Activated T-helper 17 cell treated with anti-CD3 and anti-CD28 coated beads, Interleukin-2, amount 50 U/mL, for 72 hours (primary cell): ENCODE data around the gene EPSTI1. TPM values are rescaled to one million over a fixed set of nuclear protein-coding genes. Genes with fewer than 3 reads are reported as not detected.
"Not testable (repeated sequence)": the region's sequence is repeated elsewhere in the genome, so short reads cannot be mapped to it uniquely, and the experiment has no call there.

Experiments used
- ATAC-seq: fragments of 150-1000 bp; cut with Tn5 transposase; replicated peaks from 2 replicates; pipeline ENCODE4 v1.10.0; 2021; ENCODE audit warnings: mild to moderate bottlenecking, moderate library complexity
- H3K27ac Mint-ChIP-seq: one replicate; pipeline ENCODE4 v1.8.0; 2022; ENCODE audit warnings: mixed read lengths
- H3K27me3 Mint-ChIP-seq: one replicate; pipeline ENCODE4 v1.8.0; 2022; ENCODE audit warnings: mixed read lengths
- H3K36me3 Mint-ChIP-seq: one replicate; pipeline ENCODE4 v1.8.0; 2022; ENCODE audit warnings: low read depth, mild to moderate bottlenecking, mixed read lengths
- H3K4me1 Mint-ChIP-seq: one replicate; pipeline ENCODE4 v1.8.0; 2022; ENCODE audit warnings: mixed read lengths
- H3K4me3 Mint-ChIP-seq: one replicate; pipeline ENCODE4 v1.8.0; 2022; ENCODE audit warnings: mild to moderate bottlenecking, mixed read lengths
- H3K9me3 Mint-ChIP-seq: one replicate; pipeline ENCODE4 v1.8.0; 2022; ENCODE audit warnings: mixed read lengths
- total RNA-seq, 2 donors: library from RNA; stranded (reverse); gene quantifications; one replicate each; pipeline ENCODE4 v1.2.3, GENCODE V29; 2022

The EPSTI1 gene
- total RNA-seq, 2 donors from 2014 or later = 13.6 to 18.1 TPM

DNA sequence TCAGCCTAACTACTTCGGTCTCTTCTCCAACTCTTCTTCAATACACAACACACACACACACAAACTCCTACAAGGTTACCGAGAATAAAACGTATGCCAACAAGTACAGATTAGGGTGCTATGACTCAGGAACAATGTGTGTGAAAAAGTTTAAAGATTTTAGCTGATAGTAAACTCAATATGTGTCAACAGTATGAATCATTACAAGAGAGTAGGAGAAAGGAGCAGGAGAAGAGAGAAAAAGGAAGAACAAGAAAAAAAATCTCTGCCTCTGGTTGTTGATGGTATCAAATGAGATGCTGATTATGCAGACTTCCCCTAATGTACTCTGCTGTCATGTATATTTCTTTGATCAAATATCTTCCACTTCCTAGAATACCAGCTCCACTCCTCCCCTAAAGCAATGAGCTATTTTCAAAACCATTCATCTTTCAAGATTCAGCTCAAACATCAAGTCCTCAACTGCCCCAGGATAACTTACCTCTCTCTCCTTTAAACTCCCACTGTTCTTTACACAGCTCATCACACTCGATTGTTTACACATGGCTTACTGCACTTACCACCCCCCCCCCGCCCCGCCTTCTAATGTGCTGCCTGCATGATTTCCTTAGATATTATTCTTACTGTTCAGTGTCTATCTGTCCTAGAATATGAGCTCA is 115.0 kb downstream of the EPSTI1 start:
- Mint-ChIP-seq H3K9me3 (no peaks in the 10 kb centered on the region), H3K4me3 (peak overlapping the region; percentile 13), H3K4me1 (peaks cover 13% of the 10 kb centered on the region), H3K27ac (peak overlapping the region; percentile 68), H3K36me3 (no peaks in the 10 kb centered on the region), H3K27me3 (no peaks in the 10 kb centered on the region)
- peak; percentile 84 for ATAC-seq

DNA sequence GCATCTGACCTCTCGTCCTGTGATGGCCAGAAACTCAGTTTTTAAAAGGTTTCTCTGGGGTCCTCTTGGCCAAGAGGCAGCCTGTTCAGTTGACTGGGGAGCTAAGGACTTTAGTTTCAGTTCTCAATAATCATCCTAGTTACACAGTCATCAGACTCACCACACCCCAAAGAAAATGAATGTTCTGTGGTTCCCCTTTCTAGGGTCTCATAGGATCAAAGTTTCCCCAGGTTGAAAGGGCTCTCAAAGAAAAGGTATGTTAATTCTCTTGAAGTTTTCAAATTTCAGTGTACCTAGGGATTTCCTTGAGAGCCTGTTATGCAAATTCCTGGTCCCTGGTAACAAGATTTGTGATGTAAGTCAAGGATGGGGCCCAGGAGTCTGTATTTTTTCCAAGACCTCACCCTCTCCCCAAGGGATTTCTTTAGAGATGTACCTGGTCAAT is 115.7 kb downstream of the EPSTI1 start:
- no peaks in the 10 kb centered on the region for H3K27me3 Mint-ChIP-seq
- no peaks in the 10 kb centered on the region for H3K9me3 Mint-ChIP-seq
- no peaks in the 10 kb centered on the region for H3K36me3 Mint-ChIP-seq
- ATAC-seq = peak; percentile 86
- H3K4me1 Mint-ChIP-seq = peaks cover 13% of the 10 kb centered on the region
- H3K4me3 Mint-ChIP-seq = peak overlapping the region; percentile 13
- H3K27ac Mint-ChIP-seq = peak overlapping the region; percentile 68

DNA sequence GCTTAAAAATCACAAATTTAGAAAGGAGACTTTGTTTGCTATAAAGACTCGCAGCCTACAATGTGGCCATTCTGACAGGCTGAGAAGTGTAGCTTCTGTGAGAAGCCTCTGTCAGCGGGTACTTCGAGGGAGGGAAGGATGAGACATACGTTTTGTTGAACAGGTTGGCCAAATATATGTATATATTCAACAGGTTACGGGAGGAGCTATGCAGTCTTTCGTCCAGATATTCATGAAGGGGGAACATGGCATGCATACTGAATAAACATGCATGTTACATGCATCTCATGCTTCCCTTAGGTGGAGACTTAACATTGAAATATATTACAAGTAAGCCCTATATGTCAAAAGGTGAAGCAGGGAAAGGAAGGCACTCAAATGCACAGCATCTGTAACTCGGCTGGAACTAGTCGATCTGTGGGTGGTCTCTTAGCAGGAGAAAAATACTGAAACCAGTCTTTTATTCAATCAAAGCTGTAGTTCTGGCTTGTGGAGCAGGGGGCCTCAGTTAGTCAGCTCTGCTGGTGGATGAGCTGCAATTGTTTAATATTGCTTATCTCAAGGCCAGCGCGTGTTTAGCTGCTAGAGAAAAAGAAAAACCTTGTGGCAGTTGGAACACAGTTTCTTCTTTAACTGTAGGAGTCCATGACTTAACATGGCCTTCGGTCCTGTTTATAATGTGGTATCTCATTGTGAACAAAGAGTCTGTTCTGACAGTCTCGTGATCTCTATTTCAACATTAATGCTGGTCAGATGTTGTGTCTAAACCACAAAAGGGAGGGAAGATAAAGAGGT is 116.4 kb downstream of the EPSTI1 start:
- H3K27me3 Mint-ChIP-seq = no peaks in the 10 kb centered on the region
- ATAC-seq = peak; percentile 6
- H3K4me1 Mint-ChIP-seq = peaks cover 13% of the 10 kb centered on the region
- H3K27ac Mint-ChIP-seq = peak overlapping the region; percentile 68
- H3K36me3 Mint-ChIP-seq = no peaks in the 10 kb centered on the region
- H3K4me3 Mint-ChIP-seq = no peak overlapping the region
- H3K9me3 Mint-ChIP-seq = no peaks in the 10 kb centered on the region

DNA sequence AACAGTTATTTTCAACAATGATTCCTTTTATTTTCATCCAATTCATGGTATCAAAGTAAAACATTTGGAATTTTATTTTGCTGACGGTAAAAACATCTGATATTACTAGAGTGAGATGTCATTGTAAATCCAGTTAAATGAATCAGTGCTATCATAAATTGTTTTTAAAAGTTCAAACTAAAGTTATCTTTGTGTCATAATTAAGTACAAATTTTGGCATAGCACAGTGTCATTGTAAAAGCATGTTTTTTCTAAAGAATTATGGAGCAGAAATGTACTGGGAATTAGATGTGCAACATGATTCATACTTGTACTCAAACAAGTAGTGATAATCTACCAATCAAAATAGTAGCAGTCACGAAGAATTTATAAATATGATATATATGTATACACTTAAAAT is 117.8 kb downstream of the EPSTI1 start:
- H3K36me3 Mint-ChIP-seq = no peaks in the 10 kb centered on the region
- no peak overlapping the region for H3K4me3 Mint-ChIP-seq
- H3K4me1 Mint-ChIP-seq = peaks cover 13% of the 10 kb centered on the region
- H3K9me3 Mint-ChIP-seq = no peaks in the 10 kb centered on the region
- ATAC-seq = no peak
- no peak overlapping the region for H3K27ac Mint-ChIP-seq
- H3K27me3 Mint-ChIP-seq = peaks cover 5% of the 10 kb centered on the region

DNA sequence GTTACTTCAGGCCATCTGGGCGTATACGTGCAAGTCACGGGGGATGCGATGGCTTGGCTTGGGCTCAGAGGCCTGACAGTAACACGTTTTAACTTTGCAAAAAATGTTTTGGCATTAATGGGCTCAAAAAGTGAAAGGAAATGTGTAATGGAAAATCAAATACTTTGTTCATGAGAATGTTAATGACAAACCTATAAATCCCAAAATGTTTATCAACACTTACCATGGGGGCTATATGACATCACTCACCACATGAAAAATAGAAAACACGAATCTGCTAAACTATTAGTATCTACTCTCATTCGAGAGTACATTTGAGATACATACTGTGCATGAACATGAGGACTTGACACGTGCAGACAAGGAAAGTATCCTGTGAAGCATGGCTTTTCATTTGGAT is 119.0 kb downstream of the EPSTI1 start:
- Mint-ChIP-seq H3K36me3 (no peaks in the 10 kb centered on the region), H3K27me3 (peaks cover 5% of the 10 kb centered on the region), H3K4me1 (peaks cover 13% of the 10 kb centered on the region), H3K4me3 (no peak overlapping the region), H3K9me3 (no peaks in the 10 kb centered on the region), H3K27ac (no peak overlapping the region)
- ATAC-seq = no peak

DNA sequence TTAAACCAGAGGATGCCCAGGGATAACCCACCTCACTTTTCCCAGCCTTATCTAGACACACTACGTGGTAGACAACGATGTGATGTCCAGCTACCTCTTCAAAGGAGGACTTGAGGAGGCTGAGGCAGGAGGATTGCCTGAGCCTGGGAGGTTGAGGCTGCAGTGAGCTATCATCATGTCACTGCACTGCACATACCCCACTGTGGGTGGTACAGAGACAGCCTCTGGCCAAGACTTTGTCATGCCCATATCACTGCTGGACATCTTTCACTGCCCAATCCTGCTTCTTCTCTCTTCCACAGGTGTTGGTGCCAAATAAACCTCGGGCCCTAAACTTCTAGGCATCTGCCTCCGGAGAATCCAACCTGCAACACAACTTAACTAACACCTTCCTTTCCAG is 124.8 kb downstream of the EPSTI1 start:
- Mint-ChIP-seq H3K27me3 (peaks cover 19% of the 10 kb centered on the region), H3K9me3 (no peaks in the 10 kb centered on the region), H3K27ac (no peak overlapping the region), H3K4me3 (no peak overlapping the region), H3K36me3 (no peaks in the 10 kb centered on the region), H3K4me1 (peaks cover 6% of the 10 kb centered on the region)
- ATAC-seq = no peak

DNA sequence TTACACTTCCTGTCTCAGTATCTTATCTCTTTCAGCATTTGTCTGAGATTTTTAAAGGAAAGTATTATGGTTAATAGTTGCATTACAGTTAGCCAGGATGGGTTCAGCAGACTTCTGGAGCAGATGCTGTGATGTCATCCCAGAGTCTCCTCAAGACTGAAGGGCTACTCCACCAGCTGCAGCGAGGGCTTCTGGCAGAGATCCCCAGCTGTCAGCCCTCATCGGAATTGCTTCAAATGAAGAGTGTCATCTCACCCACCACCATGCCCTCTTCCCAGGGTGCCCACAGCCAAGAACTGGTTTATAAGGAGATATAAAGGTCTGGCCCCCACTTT is 126.3 kb downstream of the EPSTI1 start:
- Mint-ChIP-seq H3K27ac (no peak overlapping the region), H3K4me3 (no peak overlapping the region), H3K9me3 (no peaks in the 10 kb centered on the region), H3K4me1 (peaks cover 6% of the 10 kb centered on the region), H3K27me3 (peaks cover 23% of the 10 kb centered on the region), H3K36me3 (no peaks in the 10 kb centered on the region)
- ATAC-seq = no peak

DNA sequence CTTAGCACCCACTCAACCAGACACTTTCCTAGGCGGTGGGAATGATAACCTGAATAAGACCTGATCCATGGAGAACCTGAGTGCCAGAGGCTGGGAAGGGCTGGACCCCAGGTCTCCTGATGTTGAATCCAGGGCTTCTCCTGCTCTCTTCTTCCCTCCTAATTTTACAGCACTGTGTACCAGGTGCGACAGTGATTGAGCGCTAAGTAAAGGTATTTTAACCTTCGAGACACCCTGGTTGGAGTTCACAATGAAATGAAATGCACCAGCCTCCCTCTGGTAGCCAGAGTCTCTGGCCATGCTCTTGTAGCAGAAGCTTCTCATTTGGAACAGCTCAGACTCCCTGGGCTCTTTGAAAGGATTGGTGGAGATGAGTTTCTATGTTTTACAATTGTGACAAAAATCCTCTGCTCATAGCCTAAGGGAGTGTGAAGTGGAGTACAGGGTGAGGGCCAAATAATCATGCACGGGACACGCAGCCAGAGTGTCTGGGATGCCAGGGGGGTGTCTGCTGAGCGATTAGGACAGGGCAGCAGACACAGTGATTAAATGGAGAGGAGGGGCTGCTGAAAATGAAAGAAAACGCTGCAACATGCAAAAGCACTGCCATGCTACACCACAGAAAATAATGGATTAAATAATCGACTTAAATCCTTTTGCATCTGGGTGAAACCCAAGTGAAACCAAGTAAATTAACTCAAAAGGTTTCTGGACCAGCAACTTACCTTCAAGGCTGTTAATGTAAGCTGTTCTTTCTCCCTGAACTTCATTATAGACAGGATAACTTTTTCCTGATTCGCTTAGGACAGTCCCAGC is 126.9 kb downstream of the EPSTI1 start:
- no peak for ATAC-seq

DNA sequence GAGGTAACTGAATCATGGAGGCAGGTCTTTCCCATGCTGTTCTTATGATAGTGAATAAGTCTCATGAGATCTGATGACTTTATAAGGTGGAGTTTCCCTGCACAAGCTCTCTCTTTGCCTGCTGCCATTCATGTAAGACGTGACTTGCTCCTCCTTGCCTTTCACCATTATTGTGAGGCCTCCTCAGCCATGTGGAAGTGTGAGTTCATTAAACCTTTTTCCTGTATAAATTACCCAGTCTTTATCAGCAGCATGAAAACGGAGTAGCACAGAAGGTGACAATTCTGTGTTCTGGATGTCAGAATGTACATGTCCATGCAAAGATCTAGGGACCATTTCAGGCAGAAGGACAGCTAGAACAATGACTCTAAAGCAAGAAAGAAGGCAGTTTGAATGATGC is 129.7 kb downstream of the EPSTI1 start:
- ATAC-seq, H3K4me1 Mint-ChIP-seq, H3K36me3 Mint-ChIP-seq, H3K4me3 Mint-ChIP-seq, H3K9me3 Mint-ChIP-seq, H3K27ac Mint-ChIP-seq: not testable (repeated sequence)
- peaks cover 17% of the 10 kb centered on the region for H3K27me3 Mint-ChIP-seq

More for the DNA sequence above, 126.9 kb downstream of the EPSTI1 start:
- Mint-ChIP-seq H3K4me1 (peaks cover 6% of the 10 kb centered on the region), H3K36me3 (no peaks in the 10 kb centered on the region), H3K27me3 (peaks cover 22% of the 10 kb centered on the region), H3K4me3 (no peak overlapping the region), H3K9me3 (no peaks in the 10 kb centered on the region), H3K27ac (no peak overlapping the region)

DNA sequence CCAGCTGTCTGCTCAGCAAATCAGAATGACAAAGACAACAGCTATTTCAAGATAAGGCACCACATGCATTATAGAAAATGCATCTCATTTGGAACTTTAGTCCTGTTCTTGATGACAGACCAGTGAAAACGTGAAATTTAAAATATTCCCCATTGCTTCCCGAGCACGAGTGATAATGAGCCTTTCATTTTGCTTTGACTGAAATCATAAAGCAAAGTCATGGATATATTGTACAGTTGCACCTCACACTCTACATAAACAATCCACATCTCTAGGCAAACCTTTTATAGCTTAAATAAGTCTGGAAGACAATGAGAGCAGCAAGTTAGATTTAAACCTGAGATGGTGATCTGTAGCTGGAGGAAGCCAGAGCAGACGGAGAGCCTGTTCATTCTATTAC is 131.6 kb downstream of the EPSTI1 start:
- Mint-ChIP-seq H3K27me3 (peaks cover 17% of the 10 kb centered on the region), H3K4me1 (peaks cover 6% of the 10 kb centered on the region), H3K27ac (no peak overlapping the region), H3K9me3 (no peaks in the 10 kb centered on the region), H3K36me3 (no peaks in the 10 kb centered on the region), H3K4me3 (no peak overlapping the region)
- no peak for ATAC-seq

DNA sequence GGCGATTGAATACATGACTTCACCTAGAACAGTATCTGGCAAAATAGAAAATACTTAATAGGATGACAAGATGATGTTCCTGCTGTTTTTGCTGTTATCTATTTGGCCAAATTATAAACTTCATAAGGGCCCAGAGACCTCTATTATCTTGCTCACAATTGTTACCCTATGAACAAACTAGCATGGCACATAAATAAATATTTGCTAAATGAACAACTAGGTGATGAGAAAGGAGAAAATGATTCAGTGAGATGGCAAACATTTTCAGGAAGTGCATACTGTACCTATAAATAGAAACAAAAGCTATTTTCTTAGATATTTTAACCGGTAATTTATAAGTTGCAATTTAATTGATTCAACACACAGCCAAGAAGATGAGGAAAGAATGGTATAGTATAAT is 132.3 kb downstream of the EPSTI1 start:
- no peaks in the 10 kb centered on the region for H3K9me3 Mint-ChIP-seq
- no peak overlapping the region for H3K4me3 Mint-ChIP-seq
- peaks cover 17% of the 10 kb centered on the region for H3K27me3 Mint-ChIP-seq
- no peak overlapping the region for H3K27ac Mint-ChIP-seq
- peaks cover 6% of the 10 kb centered on the region for H3K4me1 Mint-ChIP-seq
- H3K36me3 Mint-ChIP-seq = no peaks in the 10 kb centered on the region
- no peak for ATAC-seq

DNA sequence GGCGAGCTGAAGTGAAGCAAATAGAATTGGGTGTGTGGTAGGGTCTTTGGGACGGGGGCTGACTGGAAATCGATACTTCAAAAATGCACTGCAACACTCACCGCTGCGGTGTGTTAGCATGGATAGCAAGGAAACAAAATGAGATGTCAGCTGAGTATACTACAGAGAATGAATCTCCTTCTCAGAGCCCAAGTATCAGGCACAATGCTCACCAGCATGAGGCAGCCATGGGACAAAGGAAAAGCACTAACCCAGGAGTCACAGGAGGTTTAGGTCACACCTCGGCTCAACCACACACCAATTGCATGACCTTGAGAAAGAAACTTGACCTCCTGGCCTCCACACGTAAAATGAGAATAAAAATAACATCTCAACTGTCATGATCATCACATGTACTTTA is 136.6 kb downstream of the EPSTI1 start:
- H3K4me1 Mint-ChIP-seq = no peaks in the 10 kb centered on the region
- H3K36me3 Mint-ChIP-seq = no peaks in the 10 kb centered on the region
- ATAC-seq = no peak
- H3K27ac Mint-ChIP-seq = no peak overlapping the region
- no peak overlapping the region for H3K4me3 Mint-ChIP-seq
- H3K9me3 Mint-ChIP-seq = peaks cover 3% of the 10 kb centered on the region
- peaks cover 8% of the 10 kb centered on the region for H3K27me3 Mint-ChIP-seq

DNA sequence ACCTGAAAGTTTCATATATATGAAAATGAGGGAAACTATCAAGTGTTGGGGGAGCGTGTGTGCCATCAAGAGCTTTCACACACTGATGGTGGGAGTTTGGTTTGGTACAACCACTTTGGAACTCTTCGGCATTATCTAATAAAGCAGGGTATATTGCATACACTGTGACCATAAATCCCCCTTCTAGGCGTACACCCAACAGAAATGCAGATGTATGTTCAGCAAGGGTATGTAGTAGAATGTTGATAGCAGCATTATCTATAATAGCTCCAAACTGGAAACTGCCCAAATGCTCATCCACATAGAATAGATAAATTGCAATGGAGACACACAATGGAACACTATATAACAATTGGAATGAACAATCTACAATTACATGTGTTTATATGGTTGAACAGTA is 139.9 kb downstream of the EPSTI1 start:
- H3K27me3 Mint-ChIP-seq = peaks cover 12% of the 10 kb centered on the region
- no peaks in the 10 kb centered on the region for H3K4me1 Mint-ChIP-seq
- no peak for ATAC-seq
- peaks cover 3% of the 10 kb centered on the region for H3K9me3 Mint-ChIP-seq
- H3K36me3 Mint-ChIP-seq = no peaks in the 10 kb centered on the region
- H3K27ac Mint-ChIP-seq = no peak overlapping the region
- H3K4me3 Mint-ChIP-seq = no peak overlapping the region

DNA sequence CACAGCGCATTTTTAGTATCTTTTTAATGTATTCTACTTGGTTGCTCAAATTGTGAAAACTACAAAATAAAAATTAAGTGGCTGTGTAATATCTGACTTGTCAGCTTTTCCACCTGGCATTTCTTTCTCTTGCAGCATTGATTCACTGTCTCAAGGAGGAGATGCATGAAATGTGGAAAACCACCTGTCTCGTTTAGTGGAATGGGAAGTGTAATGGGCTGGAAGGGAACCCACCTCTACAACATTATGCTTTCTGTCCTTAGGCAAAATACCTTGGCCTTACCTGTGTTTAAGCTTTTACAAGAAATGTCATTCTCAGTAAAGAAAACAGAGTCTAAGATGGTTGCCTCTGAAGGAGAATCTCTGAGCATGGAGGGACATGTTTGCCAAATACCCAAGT is 142.8 kb downstream of the EPSTI1 start:
- Mint-ChIP-seq H3K9me3 (peaks cover 3% of the 10 kb centered on the region), H3K4me3 (no peak overlapping the region), H3K4me1 (no peaks in the 10 kb centered on the region)

More for the DNA sequence above, 142.8 kb downstream of the EPSTI1 start:
- Mint-ChIP-seq H3K27me3 (peaks cover 14% of the 10 kb centered on the region), H3K27ac (no peak overlapping the region), H3K36me3 (no peaks in the 10 kb centered on the region)
- ATAC-seq = no peak
